GM21447 (cell line): ENCODE results near the gene PID1.

Experiments used
- ATAC-seq: cut with Tn5 transposase; IDR thresholded peaks from one replicate; pipeline ENCODE4 v1.9.1; 2021; ENCODE audit not compliant: unreplicated experiment

The PID1 gene

DNA sequence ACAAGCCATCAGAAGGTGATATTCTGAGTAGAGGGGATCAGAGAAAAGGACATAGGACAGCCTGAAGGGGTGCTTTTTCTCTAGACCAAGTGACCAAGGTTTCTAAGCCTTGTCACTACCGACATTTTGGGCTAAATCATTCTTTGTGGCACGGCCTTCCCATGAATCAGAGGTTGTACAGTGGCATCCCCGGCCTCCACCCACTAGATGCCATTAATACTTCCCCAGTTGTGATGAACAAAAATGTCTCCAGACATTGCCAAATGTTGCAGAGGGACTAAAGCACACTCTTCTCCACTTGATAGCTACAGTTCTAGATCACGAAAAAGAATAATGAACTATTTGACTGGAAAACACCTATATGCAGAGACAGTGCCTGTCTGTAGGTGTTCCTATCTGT, 143.6 kb downstream of the PID1 start:
- ATAC-seq: no peak

DNA sequence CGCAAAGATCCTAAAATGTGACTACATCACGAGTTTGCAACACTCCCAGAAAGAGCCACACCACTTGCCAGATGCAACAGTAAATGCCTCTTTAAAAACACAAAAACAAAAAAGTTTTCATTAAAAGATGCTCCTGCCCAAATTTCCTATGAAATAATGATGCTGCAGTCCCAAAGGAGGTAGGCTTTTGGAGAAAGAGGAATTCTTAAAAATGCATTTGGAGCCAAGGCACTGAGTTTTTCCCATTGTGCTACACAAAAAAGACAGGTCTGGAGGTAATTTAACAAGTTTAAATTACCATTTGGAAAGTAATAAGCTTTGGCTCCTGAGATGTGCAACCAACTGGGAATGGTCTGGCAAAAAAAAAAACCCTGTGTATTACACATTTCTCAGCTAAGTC, 145.0 kb downstream of the PID1 start:
- ATAC-seq: no peak

DNA sequence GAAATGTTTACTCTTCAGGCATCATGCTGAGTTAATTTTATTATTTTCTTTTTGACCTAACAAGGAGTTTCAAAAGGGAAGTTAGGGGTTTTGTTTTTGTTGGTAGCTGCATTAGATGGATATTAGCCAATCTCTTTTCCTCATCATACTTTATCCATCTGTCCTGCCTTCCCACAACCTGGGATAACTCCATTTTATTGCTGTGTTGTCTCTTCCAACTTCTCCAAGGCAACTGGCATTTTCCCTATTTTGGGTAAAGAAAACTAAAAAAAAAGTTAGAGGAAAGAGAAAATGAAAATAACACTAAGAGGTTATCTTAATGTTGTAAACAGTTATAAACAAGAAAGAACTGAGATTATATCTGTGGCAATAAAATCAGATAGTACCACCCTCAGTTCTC, 147.0 kb downstream of the PID1 start:
- ATAC-seq: no peak

DNA sequence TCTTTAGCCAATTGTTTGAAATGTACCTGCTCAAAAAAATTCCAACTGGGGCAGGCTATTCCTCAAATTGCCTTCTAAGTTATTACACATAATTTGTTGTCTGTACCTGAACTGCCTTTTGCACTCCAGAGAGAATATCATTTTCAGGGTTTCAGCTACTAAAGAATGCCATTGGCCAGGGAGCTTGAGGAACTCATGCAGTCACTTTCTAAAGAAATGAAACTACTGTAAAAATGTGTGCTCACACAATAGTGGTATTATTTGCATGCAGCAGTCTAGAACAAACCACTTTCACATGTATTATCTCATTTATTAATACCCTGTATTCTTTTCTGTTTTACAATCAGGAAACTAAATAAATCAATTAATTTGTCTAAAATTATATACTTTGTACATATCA, 152.2 kb downstream of the PID1 start:
- ATAC-seq: no peak

DNA sequence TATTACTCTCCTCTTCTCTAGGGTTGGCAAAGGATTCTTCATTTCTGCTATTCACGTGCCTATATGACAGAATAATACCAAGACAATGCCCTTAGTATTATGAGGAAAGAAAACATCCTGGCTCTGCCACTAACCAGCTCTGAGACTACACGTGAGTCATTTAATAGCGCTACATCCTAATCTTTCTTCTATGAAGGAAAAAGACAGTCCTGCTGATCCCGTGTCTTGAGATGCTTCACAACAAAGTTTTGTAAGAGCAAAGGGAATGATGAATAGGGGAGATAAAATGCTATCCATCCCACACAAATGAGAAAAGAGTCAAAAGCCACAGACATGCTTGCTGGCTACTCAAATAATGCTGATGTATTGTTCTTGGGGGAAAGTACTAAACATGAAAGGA, 152.8 kb downstream of the PID1 start:
- ATAC-seq: no peak

DNA sequence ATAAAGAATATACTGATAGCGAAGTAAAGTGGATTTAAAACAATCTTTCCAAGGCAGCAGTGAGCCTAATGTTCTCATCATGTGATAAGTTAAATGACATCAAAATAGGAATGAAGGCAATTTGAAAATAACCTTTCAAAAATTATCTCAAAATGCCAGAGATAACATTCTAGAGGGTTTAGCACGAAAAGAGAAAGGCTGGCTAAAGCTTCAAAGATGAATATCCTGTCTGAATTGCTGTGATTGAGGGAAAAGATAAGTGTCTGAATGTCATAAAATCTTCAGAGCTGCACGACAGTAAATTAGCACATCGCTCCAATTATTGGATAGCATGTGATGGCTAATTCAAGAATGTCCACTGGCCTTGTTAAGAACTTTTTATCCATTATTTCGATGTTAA, 159.3 kb downstream of the PID1 start:
- no peak for ATAC-seq

DNA sequence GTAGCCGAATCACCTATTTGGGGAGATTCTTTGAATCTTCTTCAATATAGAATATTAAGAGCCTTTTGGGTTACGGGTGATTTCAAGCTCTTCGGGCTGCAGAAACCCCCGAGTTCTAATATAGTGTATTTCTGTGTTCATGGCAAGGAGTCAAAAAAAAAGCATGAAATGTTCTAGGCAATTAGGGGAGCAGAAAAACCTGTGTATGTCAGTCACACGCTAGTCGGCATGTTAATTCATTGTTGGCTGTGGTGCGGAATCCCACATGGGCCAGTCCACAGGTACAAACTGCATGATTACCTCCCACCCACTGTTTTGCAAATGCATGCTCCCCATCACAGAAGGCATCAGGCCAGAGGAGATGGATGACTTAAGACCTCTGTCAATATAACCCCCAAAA, 161.9 kb downstream of the PID1 start:
- ATAC-seq: no peak

DNA sequence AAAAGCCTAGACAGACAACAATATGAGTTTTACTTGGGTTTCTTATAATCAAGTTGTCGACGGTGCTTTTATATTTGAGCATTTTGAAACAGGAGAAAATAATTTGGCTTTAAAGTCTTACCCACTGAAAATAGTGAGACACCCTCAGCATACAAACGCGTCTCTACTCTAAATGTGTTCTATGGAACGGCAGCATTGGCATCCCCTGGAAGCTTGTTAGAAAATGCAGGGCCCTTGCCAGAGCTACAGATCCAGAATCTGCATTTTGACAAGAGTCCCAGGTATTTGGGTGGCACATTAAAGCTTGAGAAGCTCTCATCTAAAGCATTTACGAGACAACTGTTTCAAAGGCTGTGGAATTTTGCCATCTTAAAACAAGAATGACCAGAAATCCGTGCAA, 163.5 kb downstream of the PID1 start:
- no peak for ATAC-seq

DNA sequence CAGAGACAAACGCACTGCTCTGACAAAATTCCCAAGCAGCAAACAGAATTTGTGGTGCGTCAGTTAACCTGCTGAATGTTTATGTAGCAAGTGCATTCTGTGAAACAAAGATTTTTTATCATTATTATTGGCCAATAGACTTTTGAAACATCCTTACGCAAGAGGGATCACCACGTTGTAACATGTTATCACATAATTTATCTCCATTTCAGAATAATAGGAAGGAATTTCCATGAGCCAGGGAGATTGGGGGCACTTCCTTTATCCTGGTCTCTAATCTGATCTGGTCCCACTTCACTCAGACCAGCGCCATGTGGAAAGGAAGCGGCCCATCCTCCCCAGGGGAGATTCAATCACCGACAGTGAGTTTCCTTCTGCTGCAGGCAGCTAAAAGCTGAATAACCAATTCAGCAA, 166.1 kb downstream of the PID1 start:
- no peak for ATAC-seq

DNA sequence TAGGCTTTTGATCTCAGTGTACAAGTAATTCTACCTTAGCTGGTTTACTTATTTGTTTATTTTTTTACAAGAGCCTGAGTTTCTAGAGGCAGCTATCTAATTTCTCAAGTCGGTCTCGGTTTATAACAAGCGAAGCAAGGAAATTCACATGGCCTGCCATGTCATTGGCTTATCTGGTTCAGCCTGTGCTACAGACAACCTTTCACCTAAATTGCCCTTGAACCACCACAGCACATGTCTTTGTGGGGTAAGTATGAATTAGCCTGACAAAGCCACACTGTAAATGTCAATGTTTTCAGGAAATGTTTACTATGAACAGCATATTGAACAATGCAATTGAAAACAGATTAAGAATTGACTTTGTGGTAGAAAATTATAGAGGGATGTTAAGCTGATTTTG, 167.1 kb downstream of the PID1 start:
- no peak for ATAC-seq

DNA sequence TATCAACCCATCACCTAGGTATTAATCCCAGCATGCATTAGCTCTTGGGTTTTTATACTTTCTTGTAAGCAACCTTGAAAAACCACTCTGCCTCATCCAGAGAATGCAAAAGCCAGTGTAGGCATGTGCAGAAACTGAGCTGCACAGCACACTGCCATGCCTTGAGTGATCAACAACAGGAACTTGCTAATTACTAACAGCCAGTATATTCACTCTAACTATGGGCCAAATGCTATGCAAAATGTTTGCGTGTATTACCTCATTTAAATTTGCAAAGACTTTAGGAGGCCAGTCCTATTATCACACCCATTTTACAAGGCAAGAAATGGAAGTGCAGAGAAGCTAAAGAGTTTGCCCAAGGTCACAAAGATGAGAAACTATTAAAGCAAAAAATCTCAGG, 169.8 kb downstream of the PID1 start:
- no peak for ATAC-seq

DNA sequence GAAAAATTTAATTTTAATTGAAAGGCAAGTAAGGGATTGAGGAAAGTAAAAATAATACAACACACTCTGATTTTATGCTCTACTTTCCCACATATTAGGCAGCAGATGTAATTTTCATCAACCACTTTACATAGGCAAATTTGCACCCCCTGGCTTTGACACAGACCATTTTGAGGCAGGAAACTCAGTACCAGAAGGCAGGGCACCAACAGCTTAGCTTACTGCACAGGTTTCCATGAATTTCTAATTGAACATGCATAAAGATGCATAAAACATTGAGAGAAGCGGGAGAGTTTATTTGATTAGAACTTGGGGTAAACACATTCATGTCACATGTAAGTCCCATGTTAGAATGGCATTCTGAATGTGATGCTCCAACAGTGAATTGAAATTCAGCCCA, 171.9 kb downstream of the PID1 start:
- no peak for ATAC-seq

DNA sequence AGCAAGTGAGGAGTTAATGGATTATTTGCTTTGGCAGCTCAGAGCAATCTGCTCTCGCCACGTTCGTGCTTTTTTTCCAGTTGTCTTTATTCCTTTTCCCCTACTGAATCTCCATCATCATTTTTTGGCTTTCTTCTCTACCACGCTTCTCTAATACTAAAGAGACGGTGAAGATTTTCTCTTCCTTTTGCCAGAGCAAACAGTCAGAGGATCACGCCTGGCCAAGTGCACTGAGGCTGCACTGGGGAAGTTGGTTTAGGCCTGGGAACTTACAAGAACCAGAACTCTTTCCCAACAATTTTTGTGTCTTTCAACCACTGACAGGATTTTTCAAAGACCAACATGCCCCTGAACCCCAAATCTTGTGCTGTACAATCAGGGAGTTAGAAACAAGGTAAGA, 172.3 kb downstream of the PID1 start:
- ATAC-seq: no peak

DNA sequence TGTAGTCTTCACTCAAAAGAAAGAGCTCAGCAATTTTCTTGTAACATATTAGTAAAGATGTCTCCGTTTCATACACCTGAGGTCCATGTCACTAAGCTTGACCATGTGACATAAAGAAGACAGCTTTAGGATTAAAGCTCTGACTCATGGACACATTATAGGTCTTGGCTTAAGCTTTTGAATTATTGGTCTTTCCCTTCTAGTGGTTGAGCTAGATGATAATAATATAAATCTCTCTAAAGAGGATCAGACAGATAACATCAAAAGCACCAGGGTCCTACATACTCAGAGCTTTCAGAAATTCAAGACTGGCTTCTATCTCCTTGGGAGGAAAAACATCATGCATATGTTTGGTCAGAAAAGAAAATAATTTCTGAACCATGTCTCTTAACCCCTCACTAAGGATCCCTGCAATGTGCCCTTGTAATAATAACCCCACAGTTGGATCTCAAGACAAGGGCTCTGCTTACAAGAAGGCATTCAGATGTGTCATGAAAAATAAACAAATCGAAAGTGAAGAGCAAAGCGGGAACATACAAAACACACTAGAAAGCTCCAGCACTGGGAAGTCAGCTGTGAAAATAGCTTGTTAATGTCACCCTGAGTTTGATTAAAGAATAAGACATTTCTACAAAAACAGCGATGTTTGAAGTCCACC, 174.5 kb downstream of the PID1 start:
- no peak for ATAC-seq

DNA sequence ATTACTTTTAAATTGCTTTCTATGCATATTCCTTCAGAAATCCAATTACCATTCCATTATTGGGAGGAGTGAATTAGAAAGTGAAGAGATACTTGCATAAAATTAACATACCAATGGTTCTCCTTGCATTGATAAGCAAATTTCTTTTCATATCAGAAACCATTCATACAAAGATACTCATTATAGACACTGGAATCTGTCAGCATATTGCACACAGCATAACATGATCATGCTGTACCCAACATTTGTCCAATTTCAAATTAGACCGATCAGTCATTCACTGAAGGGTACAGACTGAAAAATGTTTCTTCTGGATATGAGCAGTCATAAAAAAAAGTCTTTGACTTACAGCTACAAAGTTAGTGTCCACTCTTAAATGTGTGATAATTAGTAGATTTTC, 175.6 kb downstream of the PID1 start:
- no peak for ATAC-seq

DNA sequence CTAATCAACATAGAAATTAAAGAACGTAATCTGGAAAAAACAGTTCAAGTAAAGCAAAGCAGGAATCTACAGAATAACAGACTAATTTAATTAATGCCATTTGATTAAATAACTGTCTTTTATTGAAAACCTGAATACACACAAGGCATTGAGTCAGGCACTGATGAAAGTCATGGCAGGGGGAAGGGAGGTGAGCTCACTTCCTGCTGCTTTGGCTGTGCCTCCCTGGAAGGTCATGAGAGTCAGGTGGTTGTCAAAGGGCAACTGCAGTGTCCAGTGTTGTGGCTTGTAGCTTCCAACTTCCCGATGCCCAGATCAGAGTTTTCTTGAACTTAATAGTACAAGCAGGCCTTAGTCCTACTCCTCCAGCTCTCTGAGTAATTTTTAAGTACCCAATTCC, 180.9 kb downstream of the PID1 start:
- no peak for ATAC-seq

DNA sequence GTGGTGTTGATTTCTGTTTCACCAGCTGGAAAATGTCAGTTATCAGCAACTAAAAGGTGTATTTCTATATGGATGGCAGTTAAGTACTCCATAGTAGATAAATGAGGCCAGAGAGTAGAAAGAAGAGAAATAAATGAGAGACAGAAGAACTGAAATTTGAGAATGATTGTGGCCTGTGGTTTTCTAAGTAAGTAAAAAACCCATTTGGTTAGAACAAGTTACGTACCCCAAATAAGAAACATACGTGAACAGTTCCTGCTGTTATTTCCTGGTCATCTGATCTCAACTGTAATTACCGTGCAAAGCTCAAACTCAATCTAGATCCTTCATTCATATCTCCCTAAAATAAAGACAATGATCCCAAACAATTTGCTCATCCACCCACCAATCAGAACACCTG, 181.3 kb downstream of the PID1 start:
- ATAC-seq: no peak

DNA sequence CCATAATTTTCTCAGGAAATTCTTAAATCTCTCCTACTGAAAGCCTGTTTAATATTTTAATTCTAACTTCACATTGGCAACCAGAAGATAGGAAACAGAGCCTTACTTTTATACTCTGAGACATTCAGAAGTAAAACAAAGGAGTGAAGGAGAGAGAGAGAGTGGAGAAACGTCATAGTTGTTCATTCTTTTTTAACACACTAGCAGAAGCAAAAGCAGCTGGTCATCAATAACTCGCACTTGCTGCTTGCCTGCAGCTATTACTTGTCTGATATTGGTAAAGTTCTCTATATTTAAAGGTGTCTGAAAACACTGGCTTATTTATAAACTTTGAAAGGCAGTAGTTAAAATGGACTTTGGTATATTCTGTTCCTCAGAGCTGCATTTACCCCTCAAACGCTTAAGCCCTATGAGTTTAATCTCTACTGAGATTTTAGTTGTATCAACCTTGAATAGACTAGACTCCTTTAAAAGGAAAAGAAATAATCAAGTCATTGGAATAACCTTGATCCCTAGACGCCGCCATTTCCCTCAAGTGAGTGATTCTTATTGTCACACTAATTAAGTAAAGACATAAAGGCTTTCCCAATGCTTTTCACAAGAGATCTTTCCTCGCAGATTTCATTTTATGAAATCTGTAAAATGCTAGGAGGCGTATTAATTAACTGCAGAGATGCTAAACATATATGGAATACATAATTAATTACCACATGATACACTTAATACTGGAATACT, 182.0 kb downstream of the PID1 start:
- ATAC-seq: no peak

DNA sequence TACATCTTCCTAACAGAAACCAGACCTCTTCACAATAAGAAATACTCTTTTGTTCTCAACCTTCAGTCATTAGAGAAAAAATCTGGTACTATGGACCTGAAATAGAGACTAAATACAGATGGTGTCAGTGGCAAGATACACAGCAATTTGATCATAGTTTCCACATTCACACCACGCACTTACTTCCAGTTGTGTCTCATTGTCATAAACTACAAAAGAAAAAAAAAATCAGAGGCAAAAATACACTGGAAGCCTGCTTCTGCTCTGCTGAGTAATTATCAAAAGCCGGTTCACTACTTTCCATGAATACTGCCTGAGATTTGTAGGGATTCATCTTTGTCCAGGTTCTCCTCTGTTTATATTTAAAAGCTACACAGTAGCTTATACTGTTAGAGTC, 182.6 kb downstream of the PID1 start:
- ATAC-seq: no peak

DNA sequence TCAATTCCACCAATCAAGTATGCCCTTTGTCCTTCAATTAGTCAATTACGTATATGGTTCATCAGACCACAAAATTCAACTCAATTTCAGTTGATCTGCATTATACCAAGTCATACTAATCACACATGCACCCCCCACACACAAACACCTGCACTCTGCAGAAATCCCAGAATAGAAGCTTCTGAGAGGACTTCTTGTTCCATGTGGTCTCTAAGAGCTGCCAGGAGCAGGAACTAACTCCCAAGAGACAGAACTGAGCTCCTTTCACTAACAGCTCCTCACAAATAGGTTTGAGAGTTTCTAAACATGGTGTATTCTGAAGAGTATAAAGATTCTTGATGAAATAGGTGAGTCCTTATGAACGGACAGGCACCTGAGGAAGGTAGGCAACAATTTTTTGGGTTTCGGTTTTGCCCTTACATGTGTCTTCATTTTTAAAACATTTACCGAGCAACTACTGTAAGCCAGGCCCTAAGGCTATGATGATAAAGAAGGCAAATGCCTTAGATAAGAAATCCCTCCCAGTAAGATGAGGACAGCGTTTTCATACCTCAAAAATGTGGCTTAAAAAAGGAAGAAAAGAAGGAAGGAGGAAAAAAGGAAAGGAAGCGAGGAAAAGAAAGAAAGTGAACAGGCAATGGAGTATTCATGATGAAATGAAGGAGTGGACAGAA, 183.1 kb downstream of the PID1 start:
- ATAC-seq: no peak

DNA sequence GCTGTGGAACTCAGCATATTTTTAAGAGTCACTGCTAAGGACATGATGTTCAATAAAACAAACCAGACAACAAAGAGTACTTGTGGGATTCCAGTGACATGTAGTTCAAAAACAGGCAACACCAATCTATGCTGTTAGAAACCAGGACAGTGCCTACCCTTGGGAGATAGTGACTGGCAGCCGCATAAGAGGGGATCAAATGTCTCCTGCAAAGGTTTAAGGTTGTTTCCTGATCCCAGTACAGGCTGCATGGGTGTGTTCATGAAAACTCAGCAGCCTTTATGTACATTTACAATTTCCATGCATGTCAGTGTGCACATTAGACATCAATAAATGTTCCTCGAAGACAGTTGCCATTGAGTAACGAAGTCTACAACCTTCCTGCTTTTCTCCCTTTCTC, 183.8 kb downstream of the PID1 start:
- ATAC-seq: no peak

DNA sequence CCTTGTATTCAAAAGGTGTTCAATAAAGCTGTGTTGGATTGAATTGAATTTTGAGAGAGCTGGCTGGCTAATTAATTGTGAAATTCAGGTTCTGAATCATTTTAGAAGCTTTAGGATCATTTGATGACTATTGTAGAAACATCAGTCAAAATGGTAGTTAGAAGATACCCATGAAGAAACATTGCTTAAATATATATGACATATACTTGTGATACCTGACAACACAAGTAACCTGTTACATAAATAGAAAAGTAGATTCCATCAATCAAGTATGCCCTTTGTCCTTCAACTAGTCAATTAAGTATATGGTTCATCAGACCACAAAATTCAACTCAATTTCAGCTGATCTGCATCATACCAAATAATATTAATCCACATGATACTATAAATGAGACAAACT, 185.6 kb downstream of the PID1 start:
- no peak for ATAC-seq
